GM19099 (cell line): Measurements from ENCODE around the gene TELO2.

Experiments used
- POLR2A ChIP-seq: IDR thresholded peaks from 3 replicates; pipeline ENCODE4 v1.6.1; 2011; ENCODE audit warnings: low read depth; ENCODE audit not compliant: insufficient read length; ENCODE audit errors: extremely low read depth

The TELO2 gene

GRCh38 chr16:1498899-1499676, 5.9 kb downstream of the TELO2 start:
- TF ChIP-seq POLR2A = no peak

- TF ChIP-seq POLR2A = no peak
Observed at GRCh38 chr16:1499756-1500464, 6.8 kb downstream of the TELO2 start.

GRCh38 chr16:1500465-1501150, 7.4 kb downstream of the TELO2 start:
- TF ChIP-seq POLR2A = no peak

GRCh38 chr16:1501630-1502029, 8.5 kb downstream of the TELO2 start:
- no peak for TF ChIP-seq POLR2A

GRCh38 chr16:1502092-1503004, 9.2 kb downstream of the TELO2 start:
- TF ChIP-seq POLR2A = no peak

- no peak for TF ChIP-seq POLR2A
Observed at GRCh38 chr16:1503110-1503955, 10.2 kb downstream of the TELO2 start.

GRCh38 chr16:1505073-1505844, 12.1 kb downstream of the TELO2 start:
- no peak for TF ChIP-seq POLR2A

GRCh38 chr16:1505912-1506311, 12.8 kb downstream of the TELO2 start:
- no peak for TF ChIP-seq POLR2A

GRCh38 chr16:1506494-1507213, 13.5 kb downstream of the TELO2 start:
- no peak for TF ChIP-seq POLR2A

- TF ChIP-seq POLR2A = no peak
Observed at GRCh38 chr16:1508494-1509187, 15.5 kb downstream of the TELO2 start.

- no peak for TF ChIP-seq POLR2A
Observed at GRCh38 chr16:1509307-1510221, 16.4 kb downstream of the TELO2 start.

GRCh38 chr16:1510272-1510671, 17.1 kb downstream of the TELO2 start:
- TF ChIP-seq POLR2A = no peak
